Measurements from ENCODE around the gene PROM2. TPM values are rescaled to one million over a fixed set of nuclear protein-coding genes. Genes with fewer than 3 reads are reported as not detected.

PROM2 gene
- total and polyA plus RNA-seq, 2 experiments from 2014 or later: 2.1 to 2.2 TPM

DNA sequence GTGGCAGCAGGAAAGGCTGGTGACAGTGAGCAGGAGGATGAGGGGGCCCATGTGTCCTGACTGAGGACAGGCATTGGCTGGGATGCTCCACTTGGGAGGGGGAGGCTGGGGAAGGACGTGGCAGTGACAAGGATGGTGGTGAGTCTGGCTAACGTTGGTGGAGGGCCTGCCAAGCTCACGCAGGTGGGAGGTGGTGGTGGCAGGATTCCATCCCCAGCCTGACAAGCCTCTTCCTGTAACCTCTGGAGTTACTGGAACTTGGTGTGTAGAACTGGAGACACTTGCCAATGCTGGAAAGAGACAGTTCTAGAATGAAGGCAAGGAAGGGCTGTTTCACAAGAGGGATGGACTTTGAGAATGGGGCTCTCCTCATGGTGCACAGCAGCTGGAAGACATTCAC is 8.2 kb downstream of the PROM2 start:
- Histone ChIP-seq H3K27me3 (ENCODE audit: insufficient read depth) (no peaks in the 10 kb centered on the region), H3K4me3 (no peak overlapping the region), H3K4me1 (ENCODE audit: insufficient read depth) (no peaks in the 10 kb centered on the region; the same call in 1 of the 2 replicates), H3K27ac (ENCODE audit: low read depth) (no peak overlapping the region), H3K4me2 (no peak overlapping the region), H3K79me2 (replicated peaks; ENCODE audit: insufficient read depth) (no peaks in the 10 kb centered on the region), H3F3A (replicated peaks; ENCODE audit: low read depth) (no peaks in the 10 kb centered on the region), H3K36me3 (ENCODE audit: insufficient read depth) (no peaks in the 10 kb centered on the region), H3K9me2 (ENCODE audit: insufficient read depth) (no peaks in the 10 kb centered on the region), H4K20me1 (replicated peaks; ENCODE audit: insufficient read depth) (no peaks in the 10 kb centered on the region), H2AFZ (no peak overlapping the region)
- Mint-ChIP-seq H3K4me3 (no peak overlapping the region), H3K27ac (no peak overlapping the region), H3K4me1 (peaks cover 7% of the 10 kb centered on the region), H3K36me3 (ENCODE audit: low read depth) (no peaks in the 10 kb centered on the region; the same call in 2 of the 3 replicates), H3K9me3 (no peaks in the 10 kb centered on the region), H3K27me3 (ENCODE audit: insufficient read depth, low read depth, poor library complexity) (peaks cover 7% of the 10 kb centered on the region)
- DNase-seq (ENCODE audit: low spot score): no peak
- ATAC-seq: no peak
- no peak for TF ChIP-seq ETS1 (IDR thresholded peaks at IDR 0.05)

- H2AFZ ChIP-seq: no peak overlapping the region
- no peaks in the 10 kb centered on the region for H3K9me2 ChIP-seq (ENCODE audit: insufficient read depth)
- peaks cover 4% of the 10 kb centered on the region for H3K27me3 Mint-ChIP-seq (ENCODE audit: insufficient read depth, low read depth, poor library complexity)
- ATAC-seq (no peak), DNase-seq (ENCODE audit: low spot score) (no peak)
- no peaks in the 10 kb centered on the region for H3K4me1 ChIP-seq (ENCODE audit: insufficient read depth)
- H3K27ac ChIP-seq (ENCODE audit: low read depth): no peak overlapping the region
- no peaks in the 10 kb centered on the region for H3K9me3 Mint-ChIP-seq
- no peak overlapping the region for H3K27ac Mint-ChIP-seq
- no peak overlapping the region for H3K4me3 ChIP-seq
- no peaks in the 10 kb centered on the region for H3K79me2 ChIP-seq (replicated peaks; ENCODE audit: insufficient read depth)
- no peak overlapping the region for H3K4me2 ChIP-seq
- H3K36me3 ChIP-seq (ENCODE audit: insufficient read depth): no peaks in the 10 kb centered on the region
- H3K4me3 Mint-ChIP-seq: no peak overlapping the region
- H3K36me3 Mint-ChIP-seq (ENCODE audit: low read depth): no peaks in the 10 kb centered on the region; the same call in 2 of the 3 replicates
- H4K20me1 ChIP-seq (replicated peaks; ENCODE audit: insufficient read depth): no peaks in the 10 kb centered on the region
- H3K4me1 Mint-ChIP-seq: peaks cover 3% of the 10 kb centered on the region
- no peaks in the 10 kb centered on the region for H3K27me3 ChIP-seq (ENCODE audit: insufficient read depth)
- no peaks in the 10 kb centered on the region for H3F3A ChIP-seq (replicated peaks; ENCODE audit: low read depth)
- TF ChIP-seq, protein P1, sequence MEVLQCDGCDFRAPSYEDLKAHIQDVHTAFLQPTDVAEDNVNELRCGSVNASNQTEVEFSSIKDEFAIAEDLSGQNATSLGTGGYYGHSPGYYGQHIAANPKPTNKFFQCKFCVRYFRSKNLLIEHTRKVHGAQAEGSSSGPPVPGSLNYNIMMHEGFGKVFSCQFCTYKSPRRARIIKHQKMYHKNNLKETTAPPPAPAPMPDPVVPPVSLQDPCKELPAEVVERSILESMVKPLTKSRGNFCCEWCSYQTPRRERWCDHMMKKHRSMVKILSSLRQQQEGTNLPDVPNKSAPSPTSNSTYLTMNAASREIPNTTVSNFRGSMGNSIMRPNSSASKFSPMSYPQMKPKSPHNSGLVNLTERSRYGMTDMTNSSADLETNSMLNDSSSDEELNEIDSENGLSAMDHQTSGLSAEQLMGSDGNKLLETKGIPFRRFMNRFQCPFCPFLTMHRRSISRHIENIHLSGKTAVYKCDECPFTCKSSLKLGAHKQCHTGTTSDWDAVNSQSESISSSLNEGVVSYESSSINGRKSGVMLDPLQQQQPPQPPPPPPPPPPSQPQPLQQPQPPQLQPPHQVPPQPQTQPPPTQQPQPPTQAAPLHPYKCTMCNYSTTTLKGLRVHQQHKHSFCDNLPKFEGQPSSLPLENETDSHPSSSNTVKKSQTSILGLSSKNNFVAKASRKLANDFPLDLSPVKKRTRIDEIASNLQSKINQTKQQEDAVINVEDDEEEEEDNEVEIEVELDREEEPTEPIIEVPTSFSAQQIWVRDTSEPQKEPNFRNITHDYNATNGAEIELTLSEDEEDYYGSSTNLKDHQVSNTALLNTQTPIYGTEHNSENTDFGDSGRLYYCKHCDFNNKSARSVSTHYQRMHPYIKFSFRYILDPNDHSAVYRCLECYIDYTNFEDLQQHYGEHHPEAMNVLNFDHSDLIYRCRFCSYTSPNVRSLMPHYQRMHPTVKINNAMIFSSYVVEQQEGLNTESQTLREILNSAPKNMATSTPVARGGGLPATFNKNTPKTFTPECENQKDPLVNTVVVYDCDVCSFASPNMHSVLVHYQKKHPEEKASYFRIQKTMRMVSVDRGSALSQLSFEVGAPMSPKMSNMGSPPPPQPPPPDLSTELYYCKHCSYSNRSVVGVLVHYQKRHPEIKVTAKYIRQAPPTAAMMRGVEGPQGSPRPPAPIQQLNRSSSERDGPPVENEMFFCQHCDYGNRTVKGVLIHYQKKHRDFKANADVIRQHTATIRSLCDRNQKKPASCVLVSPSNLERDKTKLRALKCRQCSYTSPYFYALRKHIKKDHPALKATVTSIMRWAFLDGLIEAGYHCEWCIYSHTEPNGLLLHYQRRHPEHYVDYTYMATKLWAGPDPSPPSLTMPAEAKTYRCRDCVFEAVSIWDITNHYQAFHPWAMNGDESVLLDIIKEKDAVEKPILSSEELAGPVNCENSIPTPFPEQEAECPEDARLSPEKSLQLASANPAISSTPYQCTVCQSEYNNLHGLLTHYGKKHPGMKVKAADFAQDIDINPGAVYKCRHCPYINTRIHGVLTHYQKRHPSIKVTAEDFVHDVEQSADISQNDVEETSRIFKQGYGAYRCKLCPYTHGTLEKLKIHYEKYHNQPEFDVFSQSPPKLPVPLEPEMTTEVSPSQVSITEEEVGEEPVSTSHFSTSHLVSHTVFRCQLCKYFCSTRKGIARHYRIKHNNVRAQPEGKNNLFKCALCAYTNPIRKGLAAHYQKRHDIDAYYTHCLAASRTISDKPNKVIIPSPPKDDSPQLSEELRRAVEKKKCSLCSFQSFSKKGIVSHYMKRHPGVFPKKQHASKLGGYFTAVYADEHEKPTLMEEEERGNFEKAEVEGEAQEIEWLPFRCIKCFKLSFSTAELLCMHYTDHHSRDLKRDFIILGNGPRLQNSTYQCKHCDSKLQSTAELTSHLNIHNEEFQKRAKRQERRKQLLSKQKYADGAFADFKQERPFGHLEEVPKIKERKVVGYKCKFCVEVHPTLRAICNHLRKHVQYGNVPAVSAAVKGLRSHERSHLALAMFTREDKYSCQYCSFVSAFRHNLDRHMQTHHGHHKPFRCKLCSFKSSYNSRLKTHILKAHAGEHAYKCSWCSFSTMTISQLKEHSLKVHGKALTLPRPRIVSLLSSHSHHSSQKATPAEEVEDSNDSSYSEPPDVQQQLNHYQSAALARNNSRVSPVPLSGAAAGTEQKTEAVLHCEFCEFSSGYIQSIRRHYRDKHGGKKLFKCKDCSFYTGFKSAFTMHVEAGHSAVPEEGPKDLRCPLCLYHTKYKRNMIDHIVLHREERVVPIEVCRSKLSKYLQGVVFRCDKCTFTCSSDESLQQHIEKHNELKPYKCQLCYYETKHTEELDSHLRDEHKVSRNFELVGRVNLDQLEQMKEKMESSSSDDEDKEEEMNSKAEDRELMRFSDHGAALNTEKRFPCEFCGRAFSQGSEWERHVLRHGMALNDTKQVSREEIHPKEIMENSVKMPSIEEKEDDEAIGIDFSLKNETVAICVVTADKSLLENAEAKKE (CRISPR knock-in tag; IDR thresholded peaks at IDR 0.05): no peak
- no peak for TF ChIP-seq REST (IDR thresholded peaks at IDR 0.05; ENCODE audit: unreplicated experiment)
- TF ChIP-seq JUNB (IDR thresholded peaks at IDR 0.05; ENCODE audit: unreplicated experiment): no peak
- no peak for TF ChIP-seq STAT1 (IDR thresholded peaks at IDR 0.05; ENCODE audit: unreplicated experiment)
- TF ChIP-seq NANOG (IDR thresholded peaks at IDR 0.05; ENCODE audit: borderline replicate concordance): no peak
- TF ChIP-seq, protein P2, sequence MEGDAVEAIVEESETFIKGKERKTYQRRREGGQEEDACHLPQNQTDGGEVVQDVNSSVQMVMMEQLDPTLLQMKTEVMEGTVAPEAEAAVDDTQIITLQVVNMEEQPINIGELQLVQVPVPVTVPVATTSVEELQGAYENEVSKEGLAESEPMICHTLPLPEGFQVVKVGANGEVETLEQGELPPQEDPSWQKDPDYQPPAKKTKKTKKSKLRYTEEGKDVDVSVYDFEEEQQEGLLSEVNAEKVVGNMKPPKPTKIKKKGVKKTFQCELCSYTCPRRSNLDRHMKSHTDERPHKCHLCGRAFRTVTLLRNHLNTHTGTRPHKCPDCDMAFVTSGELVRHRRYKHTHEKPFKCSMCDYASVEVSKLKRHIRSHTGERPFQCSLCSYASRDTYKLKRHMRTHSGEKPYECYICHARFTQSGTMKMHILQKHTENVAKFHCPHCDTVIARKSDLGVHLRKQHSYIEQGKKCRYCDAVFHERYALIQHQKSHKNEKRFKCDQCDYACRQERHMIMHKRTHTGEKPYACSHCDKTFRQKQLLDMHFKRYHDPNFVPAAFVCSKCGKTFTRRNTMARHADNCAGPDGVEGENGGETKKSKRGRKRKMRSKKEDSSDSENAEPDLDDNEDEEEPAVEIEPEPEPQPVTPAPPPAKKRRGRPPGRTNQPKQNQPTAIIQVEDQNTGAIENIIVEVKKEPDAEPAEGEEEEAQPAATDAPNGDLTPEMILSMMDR (conservative IDR thresholded peaks at IDR 0.05; ENCODE audit: low read depth in 2 of 2): no peak
- TF ChIP-seq ETS1 (IDR thresholded peaks at IDR 0.05): no peak
- no peak for TF ChIP-seq ZNF331 (CRISPR knock-in tag; IDR thresholded peaks at IDR 0.05; ENCODE audit: low read depth)
Observed at GRCh38 chr2:95283562-95283961, 9.3 kb downstream of the PROM2 start.

Measured in GM23338 (cell line).